ENCODE data around the gene GRID2.
"Not testable (repeated sequence)": the region's sequence is repeated elsewhere in the genome, so short reads cannot be mapped to it uniquely, and the experiment has no call there.

GRID2 gene

DNA sequence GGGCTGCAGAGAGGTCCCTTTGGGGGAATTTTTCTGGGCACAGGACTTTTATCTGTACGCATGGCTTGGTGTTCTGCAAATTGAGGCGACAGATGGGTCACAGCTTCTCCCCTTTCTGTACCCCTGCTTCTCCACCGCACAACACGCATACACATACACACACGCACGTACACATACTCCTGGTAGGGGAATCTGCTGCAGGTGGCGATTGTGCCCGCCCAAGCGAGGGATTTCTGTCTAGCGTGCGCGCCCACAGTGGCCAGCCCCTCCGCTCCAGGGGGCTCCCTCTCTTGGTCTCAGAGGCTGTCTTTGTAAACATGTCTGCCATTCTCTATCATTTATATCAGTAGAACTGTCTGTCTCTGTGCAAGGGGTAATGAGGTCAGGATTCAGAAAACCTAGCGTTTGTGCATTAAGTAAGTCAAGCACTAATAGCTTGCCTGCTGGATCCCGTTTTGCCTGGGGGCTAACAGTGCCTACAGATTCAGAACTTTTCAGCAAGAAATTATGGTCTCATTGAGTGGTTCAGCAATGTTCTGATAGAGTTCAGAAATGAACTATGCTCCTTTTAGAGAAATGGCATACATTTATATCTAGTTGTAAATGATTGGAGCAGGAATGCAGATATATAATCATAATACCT lies 2.2 kb downstream of the GRID2 start:
- no peak for DNase-seq

DNA sequence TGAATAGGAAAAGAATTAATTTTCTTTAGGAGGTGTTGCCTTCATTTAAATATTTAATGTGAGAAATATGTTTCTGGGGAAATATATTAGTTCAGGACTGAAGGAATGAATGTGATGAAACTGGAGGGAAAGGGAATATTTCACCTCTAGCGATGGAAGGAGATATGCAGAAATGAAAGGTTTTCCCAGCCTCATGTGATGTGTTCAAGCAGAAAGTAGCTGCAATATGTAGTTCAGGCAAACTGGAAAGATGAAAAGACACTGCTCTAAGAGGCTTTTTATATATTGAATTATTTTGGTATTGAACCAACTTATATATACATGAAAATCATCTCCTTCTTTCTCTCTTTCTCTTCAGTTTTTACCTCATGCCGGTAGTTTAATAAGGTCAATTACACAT lies 3.4 kb downstream of the GRID2 start:
- DNase-seq: no peak

- DNase-seq: no peak
Observed at GRCh38 chr4:92307866-92308265, 4.1 kb downstream of the GRID2 start.

DNA sequence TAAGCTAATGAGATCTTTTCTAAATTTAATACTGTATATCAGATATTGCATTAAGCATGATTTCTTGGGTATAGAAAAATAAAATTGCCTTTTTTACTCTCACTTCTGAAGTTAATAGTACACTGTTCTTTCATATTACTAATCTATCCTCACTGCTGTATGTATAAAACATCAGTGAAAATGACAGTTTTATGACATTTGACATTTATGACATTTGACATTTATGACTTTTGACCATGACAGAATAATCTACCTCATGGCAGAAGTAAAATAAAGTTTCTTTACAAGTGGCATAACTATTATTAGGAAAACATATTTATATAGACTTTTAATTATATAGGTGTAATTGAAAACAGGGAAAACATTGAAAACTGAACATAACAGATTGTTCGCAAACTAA lies 13.3 kb downstream of the GRID2 start:
- DNase-seq: no peak

DNA sequence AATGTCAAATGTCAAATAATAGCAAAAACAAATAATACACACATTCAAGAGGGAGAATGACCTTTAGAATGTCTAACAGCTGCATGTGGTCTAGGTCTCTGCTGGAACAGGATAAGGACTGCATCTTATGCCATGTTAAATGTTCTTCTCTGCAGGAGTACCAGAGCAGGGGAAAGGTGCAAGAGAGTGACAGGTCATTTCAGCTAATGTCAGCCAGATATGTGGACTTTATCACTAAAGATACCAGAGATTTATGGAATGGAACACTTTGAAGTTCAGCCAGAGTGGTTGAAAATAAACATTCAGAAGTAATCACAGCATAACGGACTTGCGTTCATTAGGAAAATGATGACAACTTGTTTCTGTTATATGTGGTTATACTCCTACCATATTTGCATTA lies 24.3 kb downstream of the GRID2 start:
- DNase-seq: no peak

DNA sequence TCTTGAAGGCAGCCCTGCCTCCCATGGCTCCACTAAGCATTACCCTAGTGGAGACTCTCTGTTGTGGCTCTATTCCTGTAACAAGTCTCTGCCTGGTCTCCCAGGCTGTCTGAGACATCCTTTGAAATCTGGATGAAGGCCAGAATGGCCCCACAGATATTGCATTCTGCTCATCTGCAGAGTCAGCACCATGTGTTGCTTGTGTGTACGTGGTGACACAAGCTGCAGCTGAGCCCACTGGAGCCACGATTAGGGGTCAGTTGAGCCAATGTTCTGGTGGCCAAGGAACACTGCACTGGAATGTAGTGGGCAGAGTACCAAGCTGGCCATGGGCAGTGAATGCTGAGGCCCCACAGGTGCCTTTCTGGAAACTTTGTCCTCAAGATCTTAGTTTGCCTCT lies 29.2 kb downstream of the GRID2 start:
- no peak for DNase-seq

GRCh38 chr4:92334716-92335350 lies 31.1 kb downstream of the GRID2 start:
- DNase-seq: no peak

- no peak for DNase-seq
Observed at GRCh38 chr4:92339676-92340075, 35.9 kb downstream of the GRID2 start.

DNA sequence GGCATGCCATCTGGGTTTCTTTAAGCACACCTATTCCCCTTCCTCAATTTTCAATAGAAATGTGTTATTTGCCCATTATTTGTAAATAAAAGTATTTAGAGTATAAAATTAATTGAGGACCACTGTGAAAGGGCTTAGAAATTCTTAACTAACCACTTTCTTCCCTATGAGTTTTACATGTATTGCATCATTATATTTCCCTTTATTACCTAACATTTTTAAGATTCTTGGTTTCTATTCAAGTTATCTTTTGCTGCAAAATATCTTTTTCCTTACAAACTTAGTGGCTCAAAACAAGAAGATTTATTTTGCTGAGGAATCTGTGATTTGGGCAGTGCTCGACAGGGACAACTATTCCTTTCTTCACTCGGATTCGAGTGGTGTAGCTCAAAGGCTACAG lies 40.5 kb downstream of the GRID2 start:
- DNase-seq: no peak

- no peak for DNase-seq
Observed at GRCh38 chr4:92346289-92346688, 42.5 kb downstream of the GRID2 start.

DNA sequence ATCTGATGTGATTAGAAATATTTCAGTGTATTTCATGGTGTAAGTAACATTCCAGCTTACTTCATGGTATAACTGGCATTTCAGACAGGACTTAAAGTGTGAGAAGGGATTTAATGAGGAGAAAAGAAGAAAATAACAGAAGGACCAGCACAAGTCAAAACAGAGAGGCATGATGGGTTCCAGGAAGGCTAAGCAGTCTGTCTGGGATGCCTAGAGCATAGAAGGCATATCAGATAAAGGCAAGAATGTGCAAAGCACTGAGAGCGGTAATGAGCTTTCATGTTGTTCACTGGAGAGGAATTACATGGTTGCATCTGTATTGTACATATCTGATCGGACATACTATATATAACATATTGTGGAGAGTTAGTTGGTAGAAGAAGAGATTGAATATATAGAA lies 54.2 kb downstream of the GRID2 start:
- DNase-seq: no peak

GRCh38 chr4:92359491-92359890 lies 55.7 kb downstream of the GRID2 start:
- DNase-seq: no peak

GRCh38 chr4:92362028-92362427 lies 58.3 kb downstream of the GRID2 start:
- no peak for DNase-seq

- DNase-seq: no peak
Observed at GRCh38 chr4:92368653-92369052, 64.9 kb downstream of the GRID2 start.

- no peak for DNase-seq
Observed at GRCh38 chr4:92381616-92382015, 77.8 kb downstream of the GRID2 start.

DNA sequence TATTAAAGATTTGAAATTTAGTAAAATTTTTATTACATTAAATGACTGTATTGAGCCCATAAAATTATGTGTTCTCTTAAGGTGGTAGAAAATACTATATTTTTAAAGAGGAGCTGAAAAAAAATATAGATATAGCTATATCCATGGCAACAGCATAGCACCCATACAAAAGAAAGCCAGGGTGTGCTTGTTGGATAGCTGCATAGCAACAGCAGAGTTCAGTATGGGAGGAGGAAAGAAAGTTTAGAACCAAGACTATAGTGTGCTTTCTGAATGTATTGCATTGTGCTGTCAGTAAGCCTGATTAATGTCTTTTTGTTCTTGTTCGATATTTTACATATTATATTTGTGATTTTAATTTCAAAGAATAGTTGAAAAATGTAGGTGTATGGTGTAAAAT lies 78.4 kb downstream of the GRID2 start:
- DNase-seq: no peak

DNA sequence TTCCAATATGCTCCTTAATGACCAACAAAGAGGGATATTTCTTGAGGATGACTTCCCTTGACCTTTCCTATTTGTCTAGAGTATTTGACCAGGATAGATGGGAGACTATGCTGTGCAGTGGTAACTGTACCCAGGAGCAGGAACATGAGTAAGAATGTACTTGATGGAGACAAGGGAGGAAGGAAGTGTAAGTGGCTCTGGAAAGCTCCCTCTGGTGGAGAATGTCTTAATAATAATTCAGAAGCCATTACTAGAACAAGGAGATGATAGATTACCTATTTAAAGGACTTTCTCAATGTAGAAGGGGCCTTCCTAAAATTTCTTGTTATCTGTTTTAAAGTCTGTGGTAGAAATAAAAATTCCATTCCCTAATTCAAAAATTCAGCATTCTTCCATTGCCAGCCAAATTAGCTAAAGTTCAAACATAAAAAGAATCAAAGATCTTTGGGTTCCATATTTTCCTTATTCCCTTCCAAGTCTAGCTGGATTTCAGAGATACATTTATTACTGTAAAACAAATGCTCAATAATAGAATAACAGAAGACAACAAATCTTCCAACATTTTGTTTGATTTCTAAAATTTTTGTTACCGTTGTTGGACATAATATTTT lies 83.8 kb downstream of the GRID2 start:
- no peak for DNase-seq

DNA sequence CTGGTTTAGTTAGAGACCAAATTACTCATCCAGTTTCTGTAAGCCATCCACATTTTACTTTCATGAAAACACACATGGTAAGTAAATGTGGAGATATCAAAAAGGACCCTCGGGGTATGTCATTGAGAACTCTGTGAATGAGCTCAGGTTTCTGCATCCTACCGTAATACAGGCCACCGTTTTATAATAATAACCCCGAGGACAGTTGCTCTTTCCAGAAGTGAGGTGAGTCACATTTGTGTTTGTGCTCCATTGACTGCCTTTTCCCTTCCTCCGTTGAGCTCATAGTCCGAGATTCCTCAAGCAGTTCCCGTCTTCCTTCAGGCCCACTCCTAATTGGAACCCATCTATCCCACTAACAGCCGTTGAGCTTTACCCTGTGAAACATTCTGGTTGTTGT lies 95.3 kb downstream of the GRID2 start:
- DNase-seq: no peak

GRCh38 chr4:92403525-92403924 lies 99.8 kb downstream of the GRID2 start:
- not testable (repeated sequence) for DNase-seq

- no peak for DNase-seq
Observed at GRCh38 chr4:92406488-92406887, 102.7 kb downstream of the GRID2 start.

- no peak for DNase-seq
Observed at GRCh38 chr4:92421920-92422319, 118.2 kb downstream of the GRID2 start.

- DNase-seq: no peak
Observed at GRCh38 chr4:92433272-92433758, 129.5 kb downstream of the GRID2 start.

GRCh38 chr4:92438722-92439121 lies 135.0 kb downstream of the GRID2 start:
- DNase-seq: not testable (repeated sequence)

DNA sequence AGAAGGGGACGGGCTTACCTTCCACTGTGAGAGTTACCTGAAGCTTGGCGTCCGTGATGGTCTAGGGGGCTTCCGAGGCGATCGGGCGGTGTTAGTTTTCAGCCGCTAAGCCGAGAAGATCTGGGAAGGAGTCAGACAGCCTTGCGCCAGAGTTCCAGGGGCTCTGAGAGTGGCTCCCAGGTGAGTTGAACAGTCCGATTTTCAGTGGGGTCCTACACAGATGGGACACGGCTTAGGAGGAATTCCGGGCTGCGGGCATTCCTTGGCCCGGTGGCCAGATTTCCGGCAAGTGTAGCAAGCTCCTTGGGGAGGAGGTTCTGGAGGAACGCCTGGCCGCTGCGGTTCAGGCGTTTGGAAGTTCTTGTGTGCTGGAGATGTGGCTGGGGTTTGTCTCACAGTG lies 138.4 kb downstream of the GRID2 start:
- not testable (repeated sequence) for DNase-seq

All from KG1 (cell line).